ENCODE data around the gene FBP1.

GRCh38 chr9:94560237-94560636 lies 79.1 kb downstream of the FBP1 start:
- TF ChIP-seq CTCF (IDR thresholded peaks at IDR 0.05; ENCODE audit: extremely low read depth in 1 of 2, insufficient read depth in 1 of 2, low read depth in 1 of 2, low read length in 2 of 2) = no peak
- TF ChIP-seq GATA2 (IDR thresholded peaks at IDR 0.05; ENCODE audit: insufficient read depth, insufficient read length, low read depth, low read length) = no peak
- TF ChIP-seq FOS (IDR thresholded peaks at IDR 0.05; ENCODE audit: borderline replicate concordance, insufficient read depth, low read length) = no peak
- no peak for TF ChIP-seq POLR2A (IDR thresholded peaks at IDR 0.05; ENCODE audit: low read depth, low read length)
- TF ChIP-seq POLR2AphosphoS5 (IDR thresholded peaks at IDR 0.05; ENCODE audit: insufficient read depth, low read depth, low read length) = no peak
- no peak for TF ChIP-seq EZH2 (IDR thresholded peaks at IDR 0.05; ENCODE audit: borderline replicate concordance, low read depth, low read length, severe bottlenecking)
- no peak for TF ChIP-seq MYC (IDR thresholded peaks at IDR 0.05; ENCODE audit: low read depth, low read length)
